K562 (cell line): ENCODE data around the gene GYG2. TPM values are rescaled to one million over a fixed set of nuclear protein-coding genes. Genes with fewer than 3 reads are reported as not detected.

Experiments
- BCOR ChIP-seq: fragments of 450-650 bp; IDR thresholded peaks from 2 replicates; pipeline ENCODE4 v1.6.1; 2016
- BRF1 ChIP-seq: IDR thresholded peaks from 3 replicates; pipeline ENCODE4 v1.6.1; 2011; ENCODE audit warnings: borderline replicate concordance, mild to moderate bottlenecking; ENCODE audit not compliant: insufficient read length; ENCODE audit errors: extremely low read depth
- CC2D1A ChIP-seq: fragments of 450-650 bp; IDR thresholded peaks from 2 replicates; pipeline ENCODE4 v1.6.1; 2017; ENCODE audit warnings: mild to moderate bottlenecking
- CSDE1 ChIP-seq, 2 experiments: fragments of 450-650 bp; IDR thresholded peaks; 2 replicates each; pipeline ENCODE4 v1.6.1; 2016; ENCODE audit warnings: mild to moderate bottlenecking in 1 of 2
- CXXC5 ChIP-seq: fragments of 250-450 bp; sonication (Bioruptor Pico); IDR thresholded peaks from 2 replicates; pipeline ENCODE4 v1.8.0; 2022; ENCODE audit warnings: inconsistent platforms, mild to moderate bottlenecking, moderate library complexity
- MGA ChIP-seq: fragments of 450-650 bp; IDR thresholded peaks from 2 replicates; pipeline ENCODE4 v1.6.1; 2016; ENCODE audit warnings: mild to moderate bottlenecking, moderate library complexity
- MTA2 ChIP-seq: fragments of 450-650 bp; IDR thresholded peaks from 2 replicates; pipeline ENCODE4 v1.6.1; 2016; ENCODE audit warnings: low read depth
- NCOR1 ChIP-seq: fragments of 450-650 bp; IDR thresholded peaks from 2 replicates; pipeline ENCODE4 v1.6.1; 2016; ENCODE audit warnings: mild to moderate bottlenecking, moderate library complexity
- NR2C1 ChIP-seq, 2 experiments: fragments of 450-650 bp; IDR thresholded peaks; 2 replicates each; pipeline ENCODE4 v1.6.1; 2017; ENCODE audit warnings: mild to moderate bottlenecking in 2 of 2, antibody characterized with exemption in 1 of 2, inconsistent platforms in 1 of 2, missing compliant biosample characterization in 1 of 2, missing genetic modification characterization in 1 of 2
- SMARCA4 ChIP-seq: fragments of 450-650 bp; IDR thresholded peaks from 2 replicates; pipeline ENCODE4 v1.6.1; 2016
- SMARCC2 ChIP-seq: fragments of 450-650 bp; IDR thresholded peaks from 2 replicates; pipeline ENCODE4 v1.6.1; 2017; ENCODE audit warnings: antibody characterized with exemption, moderate library complexity, mild to moderate bottlenecking, low read depth
- STAT5A ChIP-seq: IDR thresholded peaks from 2 replicates; pipeline ENCODE4 v1.6.1; 2012; ENCODE audit warnings: low read length, inconsistent platforms, borderline replicate concordance
- TEAD4 ChIP-seq, 2 experiments: sonication (generic) in 1 of 2; formaldehyde crosslinking in 1 of 2; IDR thresholded peaks; 2 replicates each; pipeline versions ENCODE4 v1.6.1 to v1.8.0; 2012 to 2022; ENCODE audit warnings: borderline replicate concordance in 1 of 2, inconsistent platforms in 1 of 2, low read length in 1 of 2, mild to moderate bottlenecking in 1 of 2, missing genetic modification reagents in 1 of 2
- ZEB2 ChIP-seq: fragments of 450-650 bp; IDR thresholded peaks from 2 replicates; pipeline ENCODE4 v1.6.1; 2016
- ZNF239 ChIP-seq: fragments of 250-450 bp; sonication (Bioruptor Pico); IDR thresholded peaks from 2 replicates; pipeline ENCODE4 v1.4.0; 2020; ENCODE audit warnings: mild to moderate bottlenecking
- polyA plus RNA-seq, 8 experiments: library from polyadenylated mRNA; depleted of rRNA in 4 of 8; stranded (reverse) in 5 of 8; unstranded in 3 of 8; fragments of >200 nt; fragmentation: Nextera tagmentation in 2 of 8; fragmentation: Illumina TruSeq in 1 of 8; extraction: Ambion mirVana in 2 of 8; extraction: Trizol in 1 of 8; gene quantifications; 2 replicates each; pipeline versions ENCODE4 v1.2.1 to v1.2.3, GENCODE V29; 2011 to 2014; ENCODE audit warnings: inconsistent platforms in 1 of 8, missing spikeins in 1 of 8
- total RNA-seq, 7 experiments: library from RNA; depleted of rRNA in 6 of 7; stranded (reverse); fragments of >200 nt in 6 of 7; fragmentation: Illumina TruSeq in 2 of 7; extraction: Trizol in 2 of 7; gene quantifications; 2 replicates each; pipeline versions ENCODE4 v1.2.1 to v1.2.3, GENCODE V29; 2011 to 2021; ENCODE audit warnings: low replicate concordance in 1 of 7
- TF ChIP-seq, protein P1 (sequence below): fragments of 250-450 bp; sonication (Bioruptor Pico); IDR thresholded peaks from 2 replicates; pipeline ENCODE4 v1.5.0; 2021

Gene GYG2
- total and polyA plus RNA-seq, 9 of the 15 experiments (the other 6 are each of a cell fraction or from before 2014, with no cell fraction given): 0.24 to 4.4 (median 2.9) TPM

GRCh38 chrX:2874222-2875135, 45.7 kb downstream of the GYG2 start (continued):
- TF ChIP-seq MGA (peak; percentile 44; the same call in 1 of the 2 replicates), BRF1 (no peak), ZEB2 (peak; percentile 89), CSDE1 (IDR thresholded peaks at IDR 0.05) (no peak), STAT5A (peak; percentile 91), CXXC5 (CRISPR knock-in tag) (peak; percentile 9; the same call in 1 of the 2 replicates), NR2C1 (IDR thresholded peaks at IDR 0.05) (no peak), NR2C1 (tag; IDR thresholded peaks at IDR 0.05) (peak; percentile 67), SMARCC2 (0 out of 2 replicates have a peak, but pooled peaks have one; percentile 36), SMARCA4 (peak; percentile 79), MTA2 (0 out of 2 replicates have a peak, but pooled peaks have one; percentile 39), NCOR1 (peak; percentile 59), TEAD4 (IDR thresholded peaks at IDR 0.05; ENCODE audit: low read length) (peak; percentile 55; the same call in 1 of the 2 replicates), TEAD4 (CRISPR knock-in tag; IDR thresholded peaks at IDR 0.05; ENCODE audit: borderline replicate concordance) (no peak), BCOR (0 out of 2 replicates have a peak, but pooled peaks have one; percentile 22), ZNF239 (CRISPR knock-in tag) (no peak), CC2D1A (0 out of 2 replicates have a peak, but pooled peaks have one; percentile 10)
- TF ChIP-seq, protein P1, sequence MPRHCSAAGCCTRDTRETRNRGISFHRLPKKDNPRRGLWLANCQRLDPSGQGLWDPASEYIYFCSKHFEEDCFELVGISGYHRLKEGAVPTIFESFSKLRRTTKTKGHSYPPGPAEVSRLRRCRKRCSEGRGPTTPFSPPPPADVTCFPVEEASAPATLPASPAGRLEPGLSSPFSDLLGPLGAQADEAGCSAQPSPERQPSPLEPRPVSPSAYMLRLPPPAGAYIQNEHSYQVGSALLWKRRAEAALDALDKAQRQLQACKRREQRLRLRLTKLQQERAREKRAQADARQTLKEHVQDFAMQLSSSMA (CRISPR knock-in tag): no peak
